ENCODE data around the gene ABHD18. TPM values are rescaled to one million over a fixed set of nuclear protein-coding genes. Genes with fewer than 3 reads are reported as not detected.

Gene ABHD18
- total RNA-seq, 1 experiment from 2014 or later, result 16.3 TPM

DNA sequence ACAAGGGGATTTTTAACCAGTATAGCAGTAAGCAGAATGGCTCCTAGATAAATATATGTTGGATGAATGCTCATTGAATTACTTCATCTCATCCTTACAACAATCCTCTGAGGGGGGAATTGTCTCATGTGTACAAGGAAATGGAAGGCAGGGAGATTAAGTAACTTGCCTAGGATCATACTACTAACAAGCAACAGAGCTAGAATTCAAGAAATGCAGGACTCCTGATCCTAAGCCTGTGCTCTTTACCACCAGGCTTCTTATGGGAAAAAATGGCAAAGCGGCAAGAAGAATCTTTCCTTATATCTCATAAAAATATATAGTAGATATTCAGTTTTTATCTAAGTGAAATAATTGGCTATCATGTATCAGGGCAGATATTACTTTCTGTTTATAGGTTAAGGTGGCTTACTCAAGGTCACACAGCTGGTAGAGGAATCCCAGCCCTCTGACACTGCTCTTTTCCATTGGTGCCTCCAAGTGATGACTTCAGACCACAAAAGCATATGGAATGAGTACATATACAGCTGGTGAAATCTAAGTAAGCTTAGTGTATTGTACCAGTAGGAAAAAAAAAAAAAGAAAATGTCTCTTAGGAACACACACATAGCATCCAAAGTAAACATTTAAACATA, 2.1 kb downstream of the ABHD18 start:
- Histone ChIP-seq H3K23ac (ENCODE audit: insufficient read length, low read depth, low read length) (no peak overlapping the region), H4K8ac (replicated peaks; ENCODE audit: insufficient read length, low read depth, low read length) (no peak overlapping the region), H3K18ac (ENCODE audit: insufficient read length, low read depth, low read length) (no peak overlapping the region), H2BK15ac (ENCODE audit: low read depth, low read length) (no peak overlapping the region), H3T11ph (ENCODE audit: low read length) (no peak overlapping the region), H3K27me3 (ENCODE audit: insufficient read depth, low read length) (no peaks in the 10 kb centered on the region), H4K5ac (ENCODE audit: insufficient read length, low read depth, low read length) (no peak overlapping the region), H3K9ac (ENCODE audit: extremely low read depth, insufficient read length, low read length) (no peak overlapping the region), H3K79me2 (ENCODE audit: insufficient read depth, low read length) (peaks cover 3% of the 10 kb centered on the region; the same call in 1 of the 2 replicates), H3K56ac (ENCODE audit: insufficient read length, low read depth, low read length) (no peak overlapping the region), H3K4me1 (ENCODE audit: insufficient read depth, low read length) (peaks cover 2% of the 10 kb centered on the region; the same call in 1 of the 2 replicates), H2BK20ac (ENCODE audit: low read depth, low read length, poor library complexity, severe bottlenecking) (no peak overlapping the region), H4K91ac (ENCODE audit: insufficient read length, low read depth, low read length) (no peak overlapping the region), H4K20me1 (ENCODE audit: control insufficient read depth, insufficient read depth, insufficient read length) (no peaks in the 10 kb centered on the region), H2AFZ (ENCODE audit: low read length) (no peak overlapping the region), H2BK5ac (ENCODE audit: insufficient read length, low read length) (no peak overlapping the region), H3K23me2 (ENCODE audit: insufficient read length, low read depth, low read length, poor library complexity, severe bottlenecking) (no peaks in the 10 kb centered on the region), H2BK12ac (ENCODE audit: insufficient read length, low read depth, low read length) (no peak overlapping the region), H3K9me3 (ENCODE audit: control insufficient read depth, low read depth, low read length) (no peaks in the 10 kb centered on the region), H3K4ac (ENCODE audit: low read depth, low read length) (no peak overlapping the region), H3K27ac (ENCODE audit: insufficient read length, low read depth, low read length) (no peak overlapping the region), H3K14ac (ENCODE audit: insufficient read depth, low read length) (no peak overlapping the region), H3K4me2 (ENCODE audit: insufficient read depth, insufficient read length, low read length) (no peak overlapping the region), H3K79me1 (ENCODE audit: insufficient read depth, low read depth, low read length, poor library complexity, severe bottlenecking) (peaks cover 4% of the 10 kb centered on the region), H2AK5ac (ENCODE audit: insufficient read length, low read length) (no peak overlapping the region), H2BK120ac (ENCODE audit: low read depth, low read length, poor library complexity, severe bottlenecking) (no peak overlapping the region)
- WGBS (ENCODE audit: extremely low coverage, insufficient read length, low lambda C conversion rate), result no CpG with 5 or more reads among the region's 1 CpG
- Mint-ChIP-seq H3K36me3 (ENCODE audit: insufficient read depth in 1 of 3, low read depth in 3 of 3) (peaks cover 11 to 17% (median 11%) of the 10 kb centered on the region in 3 experiments), H3K27ac (no peak overlapping the region), H3K27me3 (ENCODE audit: low read depth) (no peaks in the 10 kb centered on the region), H3K4me3 (peak overlapping the region; percentile 18 to 53; a peak in 1 of 5 replicates), H3K4me1 (peaks cover 18 to 23% of the 10 kb centered on the region in 2 experiments), H3K9me3 (no peaks in the 10 kb centered on the region; a peak in 1 of 5 replicates)
- no peak for DNase-seq
- TF ChIP-seq, protein P1, sequence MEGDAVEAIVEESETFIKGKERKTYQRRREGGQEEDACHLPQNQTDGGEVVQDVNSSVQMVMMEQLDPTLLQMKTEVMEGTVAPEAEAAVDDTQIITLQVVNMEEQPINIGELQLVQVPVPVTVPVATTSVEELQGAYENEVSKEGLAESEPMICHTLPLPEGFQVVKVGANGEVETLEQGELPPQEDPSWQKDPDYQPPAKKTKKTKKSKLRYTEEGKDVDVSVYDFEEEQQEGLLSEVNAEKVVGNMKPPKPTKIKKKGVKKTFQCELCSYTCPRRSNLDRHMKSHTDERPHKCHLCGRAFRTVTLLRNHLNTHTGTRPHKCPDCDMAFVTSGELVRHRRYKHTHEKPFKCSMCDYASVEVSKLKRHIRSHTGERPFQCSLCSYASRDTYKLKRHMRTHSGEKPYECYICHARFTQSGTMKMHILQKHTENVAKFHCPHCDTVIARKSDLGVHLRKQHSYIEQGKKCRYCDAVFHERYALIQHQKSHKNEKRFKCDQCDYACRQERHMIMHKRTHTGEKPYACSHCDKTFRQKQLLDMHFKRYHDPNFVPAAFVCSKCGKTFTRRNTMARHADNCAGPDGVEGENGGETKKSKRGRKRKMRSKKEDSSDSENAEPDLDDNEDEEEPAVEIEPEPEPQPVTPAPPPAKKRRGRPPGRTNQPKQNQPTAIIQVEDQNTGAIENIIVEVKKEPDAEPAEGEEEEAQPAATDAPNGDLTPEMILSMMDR (conservative IDR thresholded peaks at IDR 0.05), result no peak
